ENCODE results near the gene ANKRD28.

Gene ANKRD28

DNA sequence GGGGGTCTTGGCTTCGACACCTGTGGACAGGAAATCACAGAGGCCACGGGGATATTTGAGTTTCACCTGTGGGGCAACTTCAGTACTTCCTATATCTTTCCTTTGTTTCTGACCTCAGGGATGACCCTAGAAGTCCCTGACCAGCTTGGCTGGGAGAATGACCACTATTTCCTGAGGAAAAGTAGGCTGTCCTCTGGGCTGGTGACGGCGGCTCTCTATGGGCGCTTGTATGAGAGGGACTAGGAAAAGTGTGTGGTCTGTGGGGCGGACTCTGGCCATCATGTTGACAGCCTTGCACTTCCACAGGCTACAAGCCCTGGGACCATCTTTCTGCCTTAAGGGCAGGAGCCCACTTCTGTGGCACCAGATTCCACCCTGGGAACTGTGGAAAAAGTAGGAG, 152.5 kb downstream of the ANKRD28 start:
- Histone ChIP-seq H3K9me3 (ENCODE audit: low read length) (no peaks in the 10 kb centered on the region), H3K36me3 (ENCODE audit: insufficient read depth, low read length) (peaks cover 5% of the 10 kb centered on the region), H3K27me3 (ENCODE audit: control insufficient read depth in 1 of 2, insufficient read depth in 2 of 2, low read length in 2 of 2) (no peaks in the 10 kb centered on the region), H3K4me1 (ENCODE audit: insufficient read depth, low read length) (peaks cover 40% of the 10 kb centered on the region), H3K9ac (ENCODE audit: low read length) (no peak overlapping the region), H3K27ac (ENCODE audit: low read depth, low read length) (no peak overlapping the region), H3K4me3 (ENCODE audit: low read depth in 1 of 2, low read length in 2 of 2) (no peak overlapping the region)

DNA sequence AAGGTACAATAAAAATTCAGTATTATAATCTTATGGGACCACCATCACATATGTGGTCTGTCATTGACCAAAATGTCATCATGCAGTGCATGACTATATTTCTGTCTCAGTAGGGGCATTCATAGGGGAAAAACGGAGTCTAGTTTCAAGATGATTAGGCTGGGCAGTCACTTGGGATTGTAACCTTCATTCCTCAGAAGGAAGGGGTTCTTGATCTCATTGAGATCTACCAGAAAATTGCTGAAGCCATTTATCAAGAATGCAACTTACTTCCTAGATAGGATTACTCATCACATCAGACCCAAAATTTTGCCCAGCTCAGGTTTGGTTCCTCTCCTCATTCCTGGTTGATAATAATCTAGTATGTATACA, 158.9 kb downstream of the ANKRD28 start:
- H3K4me3 ChIP-seq (ENCODE audit: low read depth in 1 of 2, low read length in 2 of 2): no peak overlapping the region
- H3K4me1 ChIP-seq (ENCODE audit: insufficient read depth, low read length): peaks cover 59% of the 10 kb centered on the region
- peak overlapping the region; percentile 77 for H3K27ac ChIP-seq (ENCODE audit: low read depth, low read length)
- H3K36me3 ChIP-seq (ENCODE audit: insufficient read depth, low read length): no peaks in the 10 kb centered on the region
- no peaks in the 10 kb centered on the region for H3K27me3 ChIP-seq (ENCODE audit: control insufficient read depth in 1 of 2, insufficient read depth in 2 of 2, low read length in 2 of 2)
- no peaks in the 10 kb centered on the region for H3K9me3 ChIP-seq (ENCODE audit: low read length)
- H3K9ac ChIP-seq (ENCODE audit: low read length): no peak overlapping the region

DNA sequence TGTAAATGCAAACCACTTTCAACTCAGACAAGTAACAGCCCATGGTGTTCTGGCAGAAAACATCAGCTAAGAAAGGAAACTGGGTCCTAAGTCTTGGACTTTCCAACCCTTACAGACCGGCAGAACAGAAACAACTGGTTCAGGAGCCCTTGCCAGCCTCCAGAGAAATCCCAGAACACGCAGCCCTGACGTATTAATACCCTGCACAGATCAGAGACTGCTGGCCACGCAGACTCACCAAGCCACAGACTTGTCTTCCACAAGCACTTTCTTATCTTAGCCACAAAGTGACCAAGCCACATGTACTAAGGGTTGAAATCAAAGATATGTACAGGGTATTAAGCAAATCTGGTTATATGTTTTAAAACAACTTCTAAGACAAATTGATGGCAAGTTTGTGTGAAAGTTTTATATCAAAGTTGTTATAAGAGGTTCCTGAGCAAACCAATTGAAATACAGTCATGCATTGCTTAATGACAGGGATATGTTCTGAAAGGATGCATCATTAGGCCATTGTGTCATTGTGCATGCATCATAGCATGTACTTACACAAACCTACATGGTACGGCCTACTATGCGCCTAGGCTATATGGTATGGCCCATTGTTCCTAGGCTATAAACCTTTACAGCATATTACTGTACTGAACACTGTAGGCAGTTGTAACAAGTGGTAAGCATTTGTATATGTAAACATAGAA, 159.4 kb downstream of the ANKRD28 start:
- H3K27ac ChIP-seq (ENCODE audit: low read depth, low read length): peak overlapping the region; percentile 77
- no peaks in the 10 kb centered on the region for H3K27me3 ChIP-seq (ENCODE audit: control insufficient read depth in 1 of 2, insufficient read depth in 2 of 2, low read length in 2 of 2)
- no peaks in the 10 kb centered on the region for H3K9me3 ChIP-seq (ENCODE audit: low read length)
- no peak overlapping the region for H3K9ac ChIP-seq (ENCODE audit: low read length)
- no peaks in the 10 kb centered on the region for H3K36me3 ChIP-seq (ENCODE audit: insufficient read depth, low read length)
- H3K4me3 ChIP-seq (ENCODE audit: low read depth in 1 of 2, low read length in 2 of 2): no peak overlapping the region
- H3K4me1 ChIP-seq (ENCODE audit: insufficient read depth, low read length): peaks cover 64% of the 10 kb centered on the region

DNA sequence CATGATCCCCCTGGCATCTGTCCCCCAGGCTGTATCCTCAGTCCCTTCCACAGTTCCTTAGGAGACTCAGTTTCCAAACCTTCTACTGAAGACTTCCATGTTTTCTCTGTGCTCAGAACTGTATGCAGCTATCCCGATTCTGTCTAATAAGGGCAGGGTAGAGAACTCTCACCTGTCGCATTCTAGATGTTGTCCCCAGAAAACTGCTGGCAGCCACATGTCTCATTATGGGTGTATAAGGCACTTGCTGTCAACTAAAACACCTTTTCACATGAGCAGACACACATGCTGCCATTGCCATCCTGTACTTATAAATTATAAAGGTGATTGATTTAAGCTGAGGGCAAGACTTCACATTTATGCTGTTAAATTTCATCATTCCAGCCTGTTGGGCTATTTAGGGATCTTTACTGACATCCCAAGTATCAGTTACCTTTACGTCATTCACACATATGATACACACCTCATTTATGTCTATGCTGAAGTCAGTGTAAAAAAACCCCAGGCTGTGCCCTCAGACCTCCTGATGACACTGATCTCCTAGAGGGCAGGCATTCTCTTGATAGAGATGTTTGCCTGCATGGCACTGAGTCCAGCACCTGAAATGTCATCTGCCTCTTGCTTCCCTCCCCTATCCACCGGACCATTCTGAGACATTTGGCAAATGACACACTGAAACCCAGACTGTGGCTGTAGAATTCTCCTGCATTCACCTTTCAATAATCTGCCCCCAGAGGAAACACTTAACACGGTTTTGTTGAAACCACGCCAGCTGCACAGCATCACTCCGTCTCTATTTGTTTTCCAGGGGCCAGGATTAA, 160.4 kb downstream of the ANKRD28 start:
- Histone ChIP-seq H3K27me3 (ENCODE audit: control insufficient read depth in 1 of 2, insufficient read depth in 2 of 2, low read length in 2 of 2) (no peaks in the 10 kb centered on the region), H3K9me3 (ENCODE audit: low read length) (no peaks in the 10 kb centered on the region), H3K36me3 (ENCODE audit: insufficient read depth, low read length) (no peaks in the 10 kb centered on the region), H3K9ac (ENCODE audit: low read length) (peak overlapping the region; percentile 16), H3K4me1 (ENCODE audit: insufficient read depth, low read length) (peaks cover 72% of the 10 kb centered on the region), H3K27ac (ENCODE audit: low read depth, low read length) (peak overlapping the region; percentile 77), H3K4me3 (ENCODE audit: low read depth in 1 of 2, low read length in 2 of 2) (no peak overlapping the region)

DNA sequence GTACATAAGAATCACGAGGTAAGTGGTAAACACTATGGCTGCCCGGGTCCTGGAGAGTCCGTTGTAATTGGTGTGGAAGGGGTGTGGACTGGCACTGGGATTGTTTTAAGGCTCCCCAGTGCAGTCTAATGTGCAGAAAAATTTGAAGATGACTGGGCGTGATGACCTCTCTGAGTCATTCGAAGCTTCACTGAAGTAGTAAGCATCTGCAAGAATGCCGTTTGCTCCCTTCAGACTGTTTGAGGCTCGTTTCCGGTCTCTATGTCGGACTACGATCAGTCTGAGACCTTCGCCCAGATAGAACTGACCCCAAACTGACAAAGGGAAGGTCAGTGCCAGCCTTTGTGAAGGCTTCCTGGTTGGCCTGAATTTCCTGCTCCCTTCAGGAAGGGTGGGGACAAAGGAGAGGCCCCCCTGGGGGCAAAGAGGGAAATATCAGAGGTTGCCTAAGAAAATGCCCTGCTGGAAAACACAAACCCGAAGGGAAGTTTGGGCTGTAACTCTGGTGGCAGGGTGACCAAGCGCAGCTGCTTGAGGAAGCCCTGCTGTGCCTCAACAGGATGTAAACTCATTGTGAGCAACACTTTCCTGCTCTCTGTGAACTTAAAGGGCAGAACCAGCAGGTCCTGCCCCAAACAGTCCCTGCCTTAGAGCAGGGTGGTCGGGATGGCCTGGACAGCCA, 161.6 kb downstream of the ANKRD28 start:
- H3K4me1 ChIP-seq (ENCODE audit: insufficient read depth, low read length): peaks cover 82% of the 10 kb centered on the region
- H3K27me3 ChIP-seq (ENCODE audit: control insufficient read depth in 1 of 2, insufficient read depth in 2 of 2, low read length in 2 of 2): no peaks in the 10 kb centered on the region
- H3K36me3 ChIP-seq (ENCODE audit: insufficient read depth, low read length): no peaks in the 10 kb centered on the region
- no peak overlapping the region for H3K9ac ChIP-seq (ENCODE audit: low read length)
- no peaks in the 10 kb centered on the region for H3K9me3 ChIP-seq (ENCODE audit: low read length)
- peak overlapping the region; percentile 56 for H3K27ac ChIP-seq (ENCODE audit: low read depth, low read length)
- no peak overlapping the region for H3K4me3 ChIP-seq (ENCODE audit: low read depth in 1 of 2, low read length in 2 of 2)

DNA sequence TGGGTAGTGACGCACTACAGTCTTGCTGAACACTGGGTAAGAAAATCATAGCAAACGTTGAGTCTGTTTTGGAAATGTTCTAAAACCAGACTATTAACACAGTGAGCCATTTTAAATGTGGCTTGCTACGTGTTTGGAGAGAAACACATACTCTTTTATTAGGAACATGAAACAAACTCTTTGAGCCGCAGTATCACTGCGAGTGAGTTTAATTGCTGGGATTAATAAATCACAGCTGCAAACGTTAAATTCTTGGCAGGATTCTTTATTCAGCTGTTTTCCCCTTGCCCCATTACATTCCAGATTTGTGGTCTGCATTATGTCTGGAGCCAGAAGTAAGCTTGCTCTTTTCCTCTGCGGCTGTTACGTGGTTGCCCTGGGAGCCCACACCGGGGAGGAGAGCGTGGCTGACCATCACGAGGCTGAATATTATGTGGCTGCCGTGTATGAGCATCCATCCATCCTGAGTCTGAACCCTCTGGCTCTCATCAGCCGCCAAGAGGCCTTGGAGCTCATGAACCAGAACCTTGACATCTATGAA, 162.6 kb downstream of the ANKRD28 start:
- H3K4me3 ChIP-seq (ENCODE audit: low read depth in 1 of 2, low read length in 2 of 2): peak overlapping the region in 1 of 2 donors; percentile 8
- H3K4me1 ChIP-seq (ENCODE audit: insufficient read depth, low read length): peaks cover 87% of the 10 kb centered on the region
- H3K36me3 ChIP-seq (ENCODE audit: insufficient read depth, low read length): no peaks in the 10 kb centered on the region
- H3K27me3 ChIP-seq (ENCODE audit: control insufficient read depth in 1 of 2, insufficient read depth in 2 of 2, low read length in 2 of 2): no peaks in the 10 kb centered on the region
- H3K27ac ChIP-seq (ENCODE audit: low read depth, low read length): peak overlapping the region; percentile 94
- no peaks in the 10 kb centered on the region for H3K9me3 ChIP-seq (ENCODE audit: low read length)
- H3K9ac ChIP-seq (ENCODE audit: low read length): peak overlapping the region; percentile 26

DNA sequence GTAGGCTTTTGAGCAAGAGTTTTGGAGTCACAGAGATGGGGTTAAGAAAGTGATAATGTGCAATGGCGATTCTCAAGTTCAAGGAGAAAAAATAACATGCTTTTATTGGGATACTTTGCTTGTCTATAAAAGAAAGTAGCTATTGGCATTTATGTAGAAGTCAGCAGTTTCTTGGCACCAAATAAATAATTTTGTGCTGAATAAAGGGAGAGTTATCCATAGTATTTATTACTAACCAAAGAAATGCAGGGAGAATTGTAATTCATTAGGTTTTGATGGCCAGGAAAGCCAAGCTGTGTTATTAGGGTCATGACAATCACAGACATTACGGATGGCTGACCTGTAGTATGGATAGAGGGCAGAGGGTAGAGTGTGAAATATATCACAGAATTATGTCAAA, 163.1 kb downstream of the ANKRD28 start:
- H3K4me1 ChIP-seq (ENCODE audit: insufficient read depth, low read length): peaks cover 91% of the 10 kb centered on the region
- no peaks in the 10 kb centered on the region for H3K36me3 ChIP-seq (ENCODE audit: insufficient read depth, low read length)
- peak overlapping the region; percentile 94 for H3K27ac ChIP-seq (ENCODE audit: low read depth, low read length)
- H3K4me3 ChIP-seq (ENCODE audit: low read depth in 1 of 2, low read length in 2 of 2): peak overlapping the region in 1 of 2 donors; percentile 8
- no peaks in the 10 kb centered on the region for H3K9me3 ChIP-seq (ENCODE audit: low read length)
- no peaks in the 10 kb centered on the region for H3K27me3 ChIP-seq (ENCODE audit: control insufficient read depth in 1 of 2, insufficient read depth in 2 of 2, low read length in 2 of 2)
- peak overlapping the region; percentile 26 for H3K9ac ChIP-seq (ENCODE audit: low read length)

DNA sequence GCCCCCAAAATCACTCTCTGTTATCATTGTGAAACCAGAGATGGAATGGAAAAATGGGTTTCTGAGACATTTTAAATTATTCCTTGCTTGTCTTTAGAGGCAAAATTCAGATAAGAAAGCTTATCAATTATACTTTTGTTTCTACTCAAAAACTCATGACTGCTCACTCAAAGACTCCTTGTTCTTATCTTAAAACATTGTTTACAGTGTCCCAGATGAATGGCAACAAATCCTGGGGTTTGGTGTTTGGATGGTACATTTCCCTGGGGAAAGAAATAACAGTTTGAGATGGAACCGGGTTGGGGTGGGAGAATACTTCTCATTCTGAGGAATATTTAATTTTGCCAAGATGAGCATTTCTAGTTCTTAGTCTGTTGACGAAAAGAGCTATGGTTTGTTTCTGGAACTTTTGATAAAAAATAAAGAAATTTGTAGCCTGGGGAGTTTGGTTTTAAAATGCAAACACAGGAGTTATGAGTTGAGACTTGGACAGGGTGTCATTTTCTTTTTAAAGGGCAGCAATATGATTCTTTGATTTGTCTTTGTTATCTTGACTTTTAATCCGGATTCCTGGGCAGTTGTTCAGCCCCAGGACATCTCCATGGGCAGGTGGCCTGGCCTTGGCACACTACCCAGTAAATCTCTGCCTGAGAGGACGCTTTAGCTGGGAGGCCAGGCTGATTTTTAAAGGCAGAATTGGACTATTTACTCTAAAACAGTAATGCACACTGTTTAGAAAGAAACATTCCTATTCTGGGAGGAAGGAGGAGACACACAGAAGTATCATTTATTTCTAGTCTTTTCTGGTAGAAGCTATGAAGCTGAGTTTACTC, 163.8 kb downstream of the ANKRD28 start:
- Histone ChIP-seq H3K36me3 (ENCODE audit: insufficient read depth, low read length) (no peaks in the 10 kb centered on the region), H3K27ac (ENCODE audit: low read depth, low read length) (peak overlapping the region; percentile 94), H3K9ac (ENCODE audit: low read length) (peak overlapping the region; percentile 26), H3K4me3 (ENCODE audit: low read depth in 1 of 2, low read length in 2 of 2) (peak overlapping the region in 1 of 2 donors; percentile 8), H3K4me1 (ENCODE audit: insufficient read depth, low read length) (peaks cover 84% of the 10 kb centered on the region), H3K9me3 (ENCODE audit: low read length) (no peaks in the 10 kb centered on the region), H3K27me3 (ENCODE audit: control insufficient read depth in 1 of 2, insufficient read depth in 2 of 2, low read length in 2 of 2) (no peaks in the 10 kb centered on the region)

DNA sequence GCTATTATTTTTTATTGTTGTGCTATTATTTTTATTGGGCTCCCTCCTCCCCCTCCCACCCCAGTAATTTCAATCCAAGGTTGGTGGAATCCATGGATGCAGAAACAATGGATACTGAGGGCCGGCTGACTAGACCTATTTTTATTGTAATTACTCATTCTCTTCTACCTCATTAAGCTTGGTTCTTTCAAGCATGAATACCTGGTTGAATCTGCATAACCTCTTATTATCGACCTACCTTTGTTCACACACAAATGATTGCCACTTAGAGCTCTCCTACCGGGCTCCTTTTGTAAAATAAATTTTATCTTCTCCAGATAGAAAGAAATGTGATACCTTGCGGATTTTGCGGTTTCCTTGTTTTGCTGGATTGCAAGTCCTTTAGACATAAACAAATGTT, 164.6 kb downstream of the ANKRD28 start:
- no peaks in the 10 kb centered on the region for H3K9me3 ChIP-seq (ENCODE audit: low read length)
- H3K4me1 ChIP-seq (ENCODE audit: insufficient read depth, low read length): peaks cover 76% of the 10 kb centered on the region
- H3K36me3 ChIP-seq (ENCODE audit: insufficient read depth, low read length): no peaks in the 10 kb centered on the region
- H3K4me3 ChIP-seq (ENCODE audit: low read depth in 1 of 2, low read length in 2 of 2): no peak overlapping the region
- no peak overlapping the region for H3K9ac ChIP-seq (ENCODE audit: low read length)
- H3K27me3 ChIP-seq (ENCODE audit: control insufficient read depth in 1 of 2, insufficient read depth in 2 of 2, low read length in 2 of 2): no peaks in the 10 kb centered on the region
- peak overlapping the region; percentile 94 for H3K27ac ChIP-seq (ENCODE audit: low read depth, low read length)

DNA sequence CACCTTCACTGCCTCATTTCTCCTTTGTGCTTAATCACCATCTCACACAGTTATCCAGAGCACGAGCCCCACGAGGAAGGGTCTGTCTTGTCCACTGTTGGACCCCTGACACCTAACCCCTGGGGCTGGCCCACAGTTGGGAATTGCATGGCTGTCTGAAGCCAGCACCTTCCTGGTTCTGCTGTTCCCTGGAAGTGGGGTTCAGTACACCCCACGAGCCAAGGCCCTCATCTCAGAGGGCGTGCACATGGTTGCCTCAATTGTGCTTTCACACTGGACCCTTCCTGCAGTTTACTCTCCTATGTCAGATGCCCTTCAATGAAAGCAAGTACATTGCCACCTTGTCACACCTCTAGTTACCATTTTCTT, 165.6 kb downstream of the ANKRD28 start:
- Histone ChIP-seq H3K27me3 (ENCODE audit: control insufficient read depth in 1 of 2, insufficient read depth in 2 of 2, low read length in 2 of 2) (no peaks in the 10 kb centered on the region), H3K4me1 (ENCODE audit: insufficient read depth, low read length) (peaks cover 66% of the 10 kb centered on the region), H3K9me3 (ENCODE audit: low read length) (no peaks in the 10 kb centered on the region), H3K27ac (ENCODE audit: low read depth, low read length) (peak overlapping the region; percentile 8), H3K9ac (ENCODE audit: low read length) (no peak overlapping the region), H3K36me3 (ENCODE audit: insufficient read depth, low read length) (no peaks in the 10 kb centered on the region), H3K4me3 (ENCODE audit: low read depth in 1 of 2, low read length in 2 of 2) (no peak overlapping the region)

Measured in muscle layer of colon (tissue), 2 donors.